SK-N-SH treated with all-trans-retinoic acid at 6 μM for 48 hours (cell line): ENCODE measurements around the gene SORCS3.
"Not testable (repeated sequence)": the region's sequence is repeated elsewhere in the genome, so short reads cannot be mapped to it uniquely, and the experiment has no call there.

ENCODE experiments used
- ATAC-seq: fragments of 200-7000 bp; cut with Tn5 transposase; 3 replicates; pipeline ENCODE4 v1.9.1; 2020; ENCODE audit warnings: mild to moderate bottlenecking, moderate library complexity
- ARNTL ChIP-seq: fragments of 450-650 bp; formaldehyde crosslinking; IDR thresholded peaks from 2 replicates; pipeline ENCODE4 v1.5.0; 2020; ENCODE audit warnings: low read depth, mild to moderate bottlenecking, moderate library complexity, borderline replicate concordance
- BACH2 ChIP-seq: fragments of 250-450 bp; sonication (Bioruptor Pico); IDR thresholded peaks from 2 replicates; pipeline ENCODE4 v1.9.0; 2021; ENCODE audit warnings: mild to moderate bottlenecking, borderline replicate concordance
- CSDC2 ChIP-seq: fragments of 250-450 bp; sonication (Bioruptor Pico); IDR thresholded peaks from 2 replicates; pipeline ENCODE4 v1.5.0; 2020; ENCODE audit warnings: mild to moderate bottlenecking, moderate library complexity
- ESRRG ChIP-seq: fragments of 250-450 bp; sonication (Bioruptor Pico); IDR thresholded peaks from 2 replicates; pipeline ENCODE4 v1.6.1; 2021; ENCODE audit warnings: mild to moderate bottlenecking
- GLIS3 ChIP-seq: fragments of 250-450 bp; sonication (Bioruptor Pico); IDR thresholded peaks from 2 replicates; pipeline ENCODE4 v1.5.0; 2020; ENCODE audit warnings: mild to moderate bottlenecking, moderate library complexity
- ISL1 ChIP-seq: fragments of 250-450 bp; sonication (Bioruptor Pico); IDR thresholded peaks from 2 replicates; pipeline ENCODE4 v2.1.2; 2022; ENCODE audit warnings: mild to moderate bottlenecking, moderate library complexity
- OSR1 ChIP-seq: fragments of 250-450 bp; sonication (Bioruptor Pico); IDR thresholded peaks from 2 replicates; pipeline ENCODE4 v1.8.0; 2022; ENCODE audit warnings: moderate library complexity, mild to moderate bottlenecking, inconsistent platforms
- POU6F1 ChIP-seq: fragments of 250-450 bp; sonication (Bioruptor Pico); IDR thresholded peaks from 2 replicates; pipeline ENCODE4 v1.8.0; 2021; ENCODE audit warnings: low read depth, mild to moderate bottlenecking, moderate library complexity, borderline replicate concordance
- PPARA ChIP-seq: fragments of 250-450 bp; sonication (Bioruptor Pico); IDR thresholded peaks from 2 replicates; pipeline ENCODE4 v1.5.0; 2020; ENCODE audit warnings: mild to moderate bottlenecking, borderline replicate concordance
- RARB ChIP-seq: fragments of 250-450 bp; sonication (Bioruptor Pico); IDR thresholded peaks from 2 replicates; pipeline ENCODE4 v1.8.0; 2021; ENCODE audit warnings: mild to moderate bottlenecking, moderate library complexity
- SNAI2 ChIP-seq: fragments of 250-450 bp; sonication (Bioruptor Pico); IDR thresholded peaks from 2 replicates; pipeline ENCODE4 v1.5.0; 2020; ENCODE audit warnings: mild to moderate bottlenecking, moderate library complexity
- TCF4 ChIP-seq: fragments of 250-450 bp; sonication (Bioruptor Pico); IDR thresholded peaks from 2 replicates; pipeline ENCODE4 v1.8.0; 2021; ENCODE audit warnings: mild to moderate bottlenecking, moderate library complexity, borderline replicate concordance
- TSHZ2 ChIP-seq: fragments of 250-450 bp; sonication (Bioruptor Pico); IDR thresholded peaks from 2 replicates; pipeline ENCODE4 v1.5.0; 2020; ENCODE audit warnings: mild to moderate bottlenecking, moderate library complexity
- ZC3H10 ChIP-seq: fragments of 250-450 bp; sonication (Bioruptor Pico); IDR thresholded peaks from 2 replicates; pipeline ENCODE4 v1.5.1; 2021; ENCODE audit warnings: mild to moderate bottlenecking, moderate library complexity
- ZFP3 ChIP-seq: fragments of 250-450 bp; sonication (Bioruptor Pico); IDR thresholded peaks from 2 replicates; pipeline ENCODE4 v1.5.0; 2020; ENCODE audit warnings: mild to moderate bottlenecking, moderate library complexity
- ZNF70 ChIP-seq: fragments of 450-650 bp; formaldehyde crosslinking; IDR thresholded peaks from 2 replicates; pipeline ENCODE4 v1.5.0; 2020; ENCODE audit warnings: mild to moderate bottlenecking, moderate library complexity
- ZNF8 ChIP-seq: fragments of 450-650 bp; formaldehyde crosslinking; IDR thresholded peaks from 2 replicates; pipeline ENCODE4 v1.5.0; 2020; ENCODE audit warnings: mild to moderate bottlenecking, moderate library complexity
- TF ChIP-seq, protein P1 (sequence below): fragments of 250-450 bp; sonication (Bioruptor Pico); IDR thresholded peaks from 2 replicates; pipeline ENCODE4 v1.5.1; 2021; ENCODE audit warnings: mild to moderate bottlenecking, moderate library complexity

SORCS3 gene

DNA sequence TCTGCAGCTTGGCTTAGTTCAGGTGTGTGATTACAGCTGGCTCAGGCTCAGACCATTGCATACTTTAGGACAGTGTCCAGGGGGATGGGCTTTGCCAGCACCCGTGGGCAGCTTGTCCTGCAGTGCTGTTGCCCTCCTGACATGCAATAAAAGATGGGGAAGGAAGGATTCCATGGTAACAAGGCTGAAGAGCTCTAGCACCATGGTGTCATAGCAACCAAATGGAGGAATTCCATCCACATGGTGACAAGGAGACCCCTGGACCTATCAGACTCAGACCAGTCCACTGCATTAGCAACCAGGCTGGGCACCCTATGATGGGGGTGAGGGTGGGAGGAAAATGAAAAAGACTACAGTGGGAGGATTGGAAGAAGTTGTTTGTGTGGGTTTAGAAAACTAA is 49.9 kb downstream of the SORCS3 start:
- TF ChIP-seq SNAI2 (CRISPR knock-in tag) (no peak), ZC3H10 (CRISPR knock-in tag) (no peak), ZNF70 (CRISPR knock-in tag) (no peak), ARNTL (CRISPR knock-in tag) (no peak)
- no peak for ATAC-seq

GRCh38 chr10:104694074-104694473 is 53.0 kb downstream of the SORCS3 start:
- TF ChIP-seq BACH2 (CRISPR knock-in tag) (no peak), POU6F1 (CRISPR knock-in tag) (no peak), SNAI2 (CRISPR knock-in tag) (no peak), GLIS3 (CRISPR knock-in tag) (no peak), ZNF70 (CRISPR knock-in tag) (no peak), ESRRG (CRISPR knock-in tag) (no peak)
- TF ChIP-seq, protein P1, sequence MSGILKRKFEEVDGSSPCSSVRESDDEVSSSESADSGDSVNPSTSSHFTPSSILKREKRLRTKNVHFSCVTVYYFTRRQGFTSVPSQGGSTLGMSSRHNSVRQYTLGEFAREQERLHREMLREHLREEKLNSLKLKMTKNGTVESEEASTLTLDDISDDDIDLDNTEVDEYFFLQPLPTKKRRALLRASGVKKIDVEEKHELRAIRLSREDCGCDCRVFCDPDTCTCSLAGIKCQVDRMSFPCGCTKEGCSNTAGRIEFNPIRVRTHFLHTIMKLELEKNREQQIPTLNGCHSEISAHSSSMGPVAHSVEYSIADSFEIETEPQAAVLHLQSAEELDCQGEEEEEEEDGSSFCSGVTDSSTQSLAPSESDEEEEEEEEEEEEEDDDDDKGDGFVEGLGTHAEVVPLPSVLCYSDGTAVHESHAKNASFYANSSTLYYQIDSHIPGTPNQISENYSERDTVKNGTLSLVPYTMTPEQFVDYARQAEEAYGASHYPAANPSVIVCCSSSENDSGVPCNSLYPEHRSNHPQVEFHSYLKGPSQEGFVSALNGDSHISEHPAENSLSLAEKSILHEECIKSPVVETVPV (CRISPR knock-in tag): no peak
- no peak for ATAC-seq

DNA sequence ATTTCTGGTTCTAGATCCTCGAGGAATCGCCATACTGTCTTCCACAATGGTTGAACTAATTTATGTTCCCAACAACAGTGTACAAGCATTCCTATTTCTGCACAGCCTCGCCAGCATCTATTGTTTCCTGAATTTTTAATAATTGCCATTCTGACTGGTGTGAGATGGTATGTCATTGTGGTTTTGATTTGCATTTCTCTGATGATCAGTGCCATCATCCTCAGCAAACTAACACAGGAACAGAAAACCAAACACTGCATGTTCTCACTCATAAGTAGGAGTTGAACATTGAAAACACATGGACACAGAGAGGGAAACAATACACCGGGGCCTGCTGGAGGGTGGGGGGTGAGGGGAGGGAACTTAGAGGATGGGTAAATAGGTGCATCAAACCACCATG is 62.2 kb downstream of the SORCS3 start:
- not testable (repeated sequence) for ATAC-seq

DNA sequence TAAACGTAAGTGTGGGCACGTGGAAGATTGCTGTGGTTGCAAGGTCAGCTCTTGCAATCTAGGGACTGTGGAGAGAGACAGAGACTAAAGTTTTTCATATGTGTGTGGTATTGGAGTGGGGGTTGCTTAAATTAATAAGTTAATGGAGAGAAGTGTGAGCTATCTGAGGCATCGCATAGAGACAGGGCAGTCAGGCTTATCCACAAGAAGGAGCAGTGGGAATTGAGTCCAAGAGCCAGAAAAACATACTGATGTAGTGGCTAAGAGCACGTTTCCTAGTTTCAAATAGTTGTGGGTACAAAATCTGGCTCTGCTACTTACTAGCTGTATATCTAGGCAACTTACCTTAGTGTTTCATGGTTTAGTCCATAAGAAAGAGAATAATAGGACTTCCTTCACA is 65.8 kb downstream of the SORCS3 start:
- TF ChIP-seq OSR1 (no peak), ISL1 (CRISPR knock-in tag) (no peak), ZNF8 (CRISPR knock-in tag) (no peak), PPARA (CRISPR knock-in tag) (no peak), TSHZ2 (no peak)
- ATAC-seq: no peak

GRCh38 chr10:104707602-104708459 is 66.7 kb downstream of the SORCS3 start:
- TF ChIP-seq ZFP3 (CRISPR knock-in tag) (no peak), ISL1 (CRISPR knock-in tag) (no peak), RARB (CRISPR knock-in tag) (no peak), OSR1 (no peak), PPARA (CRISPR knock-in tag) (no peak), TCF4 (CRISPR knock-in tag) (no peak)
- no peak for ATAC-seq

DNA sequence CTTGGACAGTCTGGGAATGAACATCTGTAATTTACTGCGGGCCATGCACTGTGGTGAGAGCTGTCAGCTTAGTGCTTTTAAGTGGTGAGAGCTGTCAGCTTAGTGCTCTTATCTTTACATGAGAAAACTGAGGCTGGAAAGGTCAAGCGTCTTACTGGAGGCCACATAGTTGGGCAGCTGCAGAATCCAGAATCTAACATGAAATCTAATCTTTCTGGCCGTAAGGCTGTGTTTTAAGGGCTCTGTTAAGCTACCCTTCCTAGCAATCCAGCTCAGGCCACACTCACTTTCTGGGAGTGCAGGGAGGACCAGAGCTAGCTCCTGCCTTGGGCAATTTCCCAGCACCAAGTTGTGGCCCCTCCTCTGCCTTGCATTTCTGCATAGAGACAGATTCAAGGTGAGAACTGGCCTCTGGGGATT is 70.2 kb downstream of the SORCS3 start:
- no peak for ATAC-seq
- TF ChIP-seq SNAI2 (CRISPR knock-in tag): no peak
- TF ChIP-seq GLIS3 (CRISPR knock-in tag): no peak
- no peak for TF ChIP-seq BACH2 (CRISPR knock-in tag)
- no peak for TF ChIP-seq PPARA (CRISPR knock-in tag)
- TF ChIP-seq ZNF8 (CRISPR knock-in tag): no peak
- TF ChIP-seq RARB (CRISPR knock-in tag): no peak
- no peak for TF ChIP-seq ISL1 (CRISPR knock-in tag)
- no peak for TF ChIP-seq ZNF70 (CRISPR knock-in tag)
- no peak for TF ChIP-seq POU6F1 (CRISPR knock-in tag)
- TF ChIP-seq TSHZ2: no peak
- no peak for TF ChIP-seq CSDC2
